Measurements from ENCODE around the gene MORF4L2.
A peak's percentile ranks its signal among the peaks of the same experiment; 100 is the strongest.

The MORF4L2 gene

GRCh38 chrX:103686199-103687072, at the start of gene MORF4L2:
TSS of gene MORF4L2 (minus strand) at chrX:103686699. CDS start at chrX:103677027, 9,672 bp downstream.
- DNase-seq = peak; percentile 87

DNA sequence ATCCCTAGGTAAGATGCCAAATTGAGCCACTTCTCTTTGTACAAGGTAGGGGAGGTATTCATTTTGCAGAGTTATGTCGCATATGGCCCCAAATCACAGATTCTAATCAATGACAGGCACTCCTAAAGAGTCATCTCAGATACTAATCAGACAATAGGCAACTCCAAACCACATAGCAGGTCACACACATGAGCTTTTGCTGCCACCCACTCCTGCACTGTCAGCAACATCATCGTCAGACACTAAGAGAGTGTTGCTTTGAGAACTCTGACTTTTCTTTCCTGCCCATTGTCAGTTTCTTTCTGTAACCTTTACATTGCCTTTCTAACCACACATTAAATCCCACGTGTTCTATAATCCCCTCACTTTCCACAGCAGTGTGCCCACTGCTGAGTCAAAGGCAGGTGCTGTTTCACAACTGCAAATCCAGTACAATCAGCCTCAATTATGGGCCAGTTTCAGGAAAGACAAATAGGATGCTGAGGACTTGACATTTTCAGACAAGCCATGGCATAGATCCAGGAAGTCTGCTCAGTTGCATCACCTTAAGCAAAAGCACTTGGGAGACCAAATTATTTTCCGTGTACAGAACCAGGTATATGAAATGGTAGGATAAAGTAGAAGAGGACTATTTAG, 47.7 kb upstream of the MORF4L2 start:
- no peak for DNase-seq

GRCh38 chrX:103733017-103733416, 46.5 kb upstream of the MORF4L2 start:
- no peak for DNase-seq

GRCh38 chrX:103730796-103731493, 44.4 kb upstream of the MORF4L2 start:
- DNase-seq = no peak

- DNase-seq = no peak
Measured at GRCh38 chrX:103730147-103730795, 43.8 kb upstream of the MORF4L2 start.

- DNase-seq = no peak
Measured at GRCh38 chrX:103729015-103729414, 42.5 kb upstream of the MORF4L2 start.

- DNase-seq = no peak
Measured at GRCh38 chrX:103727115-103727514, 40.6 kb upstream of the MORF4L2 start.

DNA sequence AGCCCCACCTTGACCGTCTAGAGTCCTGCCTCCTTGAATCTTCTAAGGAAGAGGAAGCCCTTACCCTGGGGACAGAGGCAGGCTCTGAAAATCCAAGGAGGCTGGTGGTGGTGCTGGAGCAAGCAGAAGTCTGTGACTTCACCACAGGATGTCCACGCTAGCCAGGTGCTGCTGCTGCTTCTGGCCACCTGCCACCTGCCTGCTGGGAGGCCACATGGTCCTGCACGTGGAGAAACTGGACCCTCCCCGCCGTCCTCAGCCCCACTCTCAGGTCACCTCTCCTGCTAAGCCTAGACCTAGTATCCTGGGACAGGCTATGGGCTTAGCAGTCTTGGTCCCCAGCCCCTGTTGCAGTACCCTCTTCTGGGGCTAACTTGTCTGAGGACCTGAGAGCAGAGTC, 40.0 kb upstream of the MORF4L2 start:
- DNase-seq = no peak

DNA sequence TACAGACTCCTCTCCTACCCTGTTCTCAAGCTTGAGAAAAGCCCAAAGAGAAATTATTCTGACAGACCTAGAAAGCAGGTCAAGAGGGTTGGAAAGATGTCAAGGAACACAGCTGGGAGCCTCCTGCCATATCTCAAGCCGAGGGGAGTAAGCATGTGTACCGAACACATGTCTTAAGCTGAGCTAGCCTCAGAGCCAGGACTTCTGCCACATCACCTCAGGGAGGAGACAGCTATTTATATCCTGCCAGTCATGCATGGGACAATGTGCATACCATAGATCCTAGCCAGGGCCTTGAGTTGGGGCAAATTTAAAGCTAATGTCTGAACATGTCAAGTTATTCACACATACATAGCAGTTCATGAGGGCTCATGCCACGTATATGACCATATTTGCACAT, 36.0 kb upstream of the MORF4L2 start:
- no peak for DNase-seq

DNA sequence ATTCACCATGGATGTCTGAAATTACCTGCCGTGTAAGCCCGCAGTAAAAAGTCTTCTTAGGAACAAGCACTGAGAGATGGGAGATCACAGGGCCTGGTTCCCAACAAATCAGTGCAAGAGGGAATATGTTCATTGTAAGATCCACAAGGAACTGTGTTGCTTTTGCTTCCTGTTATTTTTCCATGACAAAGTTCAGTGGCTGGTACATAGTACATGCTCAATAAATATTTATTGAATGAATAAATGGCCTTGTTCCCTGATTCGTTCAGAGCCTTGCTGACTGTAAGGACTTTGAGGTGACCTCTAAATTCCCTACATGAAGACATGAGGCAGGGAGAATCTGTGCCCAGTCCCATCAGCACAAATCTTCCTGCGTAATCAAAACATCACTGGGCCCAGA, 31.6 kb upstream of the MORF4L2 start:
- DNase-seq = no peak

GRCh38 chrX:103716962-103717361, 30.5 kb upstream of the MORF4L2 start:
- DNase-seq = no peak

GRCh38 chrX:103710609-103711008, 24.1 kb upstream of the MORF4L2 start, which contains the start of gene TMEM31:
TSS of gene TMEM31 (plus strand) at chrX:103710909. CDS start at chrX:103712259, 1,350 bp downstream.
- DNase-seq = no peak

- DNase-seq = no peak
Measured at GRCh38 chrX:103704863-103705262, 18.4 kb upstream of the MORF4L2 start.

GRCh38 chrX:103699243-103699642, 12.7 kb upstream of the MORF4L2 start:
- DNase-seq = no peak

DNA sequence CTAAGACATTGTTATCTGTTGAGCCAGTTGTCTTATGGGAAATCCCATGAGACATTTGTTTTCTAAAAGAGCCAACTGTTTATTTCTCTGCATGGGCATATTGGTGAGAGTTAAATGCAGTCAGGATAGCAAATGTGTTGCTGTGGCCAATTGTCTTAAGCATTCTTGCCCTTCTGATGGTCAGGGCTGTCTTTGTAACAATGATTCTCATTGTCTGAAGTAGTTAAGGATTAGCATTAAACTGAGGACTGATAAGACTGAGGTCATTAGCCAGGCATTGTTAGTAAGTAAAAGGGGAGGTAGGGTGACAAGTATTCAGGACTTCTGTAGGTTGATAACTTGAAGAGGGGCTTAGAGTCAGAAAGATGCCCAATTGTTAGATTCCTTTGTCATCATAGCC, 11.2 kb upstream of the MORF4L2 start:
- DNase-seq = no peak

DNA sequence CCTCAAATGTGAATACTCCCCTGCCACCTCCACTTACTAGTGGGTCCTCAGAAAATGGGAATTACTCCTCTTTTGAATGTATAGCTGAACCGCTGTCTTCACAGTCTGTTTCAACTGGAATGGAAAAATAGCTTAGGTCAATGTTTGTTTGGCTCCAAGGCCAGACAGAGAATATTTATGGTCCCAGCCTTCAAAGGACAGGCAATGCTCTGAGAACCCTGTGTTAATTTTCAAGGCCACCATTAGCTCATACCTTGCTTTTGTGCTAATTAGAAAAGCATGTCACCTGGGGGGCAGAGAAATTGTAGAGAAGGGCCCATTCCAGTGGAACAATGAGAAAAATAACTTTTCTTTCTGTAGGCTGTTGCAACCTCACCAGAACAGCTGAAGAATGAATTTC, 4.6 kb upstream of the MORF4L2 start:
- no peak for DNase-seq

- no peak for DNase-seq
Measured at GRCh38 chrX:103688946-103689345, 2.4 kb upstream of the MORF4L2 start.

DNA sequence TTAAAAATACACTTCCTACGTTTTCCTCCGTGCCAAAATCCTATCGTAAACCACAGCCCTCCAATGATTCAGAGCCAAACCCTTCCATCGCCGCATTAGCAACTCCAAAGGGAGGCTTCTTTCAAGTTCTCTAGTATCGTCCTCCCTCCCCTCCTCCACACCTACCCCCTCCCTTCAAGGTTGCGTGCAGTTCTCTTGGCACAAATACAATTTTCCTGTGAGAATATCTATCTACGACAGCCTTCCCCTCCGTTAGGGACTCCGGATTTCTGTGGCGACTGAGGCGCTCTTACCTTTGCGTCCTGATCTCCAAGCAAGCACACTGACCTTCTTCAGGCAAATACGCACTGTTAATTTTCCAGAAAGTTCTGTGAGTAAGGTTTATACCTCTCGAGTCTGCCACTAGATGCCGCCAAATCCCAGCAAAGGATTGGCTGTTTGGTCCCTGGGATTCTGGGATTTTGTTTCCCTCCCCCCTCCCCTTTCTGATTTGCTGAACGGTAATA, 1.2 kb upstream of the MORF4L2 start:
- DNase-seq = peak; percentile 57

- peak; percentile 90 for DNase-seq
Measured at GRCh38 chrX:103687073-103687695, 685 bp upstream of the MORF4L2 start.

- no peak for DNase-seq
Measured at GRCh38 chrX:103685396-103685795, 1.1 kb downstream of the MORF4L2 start.

DNA sequence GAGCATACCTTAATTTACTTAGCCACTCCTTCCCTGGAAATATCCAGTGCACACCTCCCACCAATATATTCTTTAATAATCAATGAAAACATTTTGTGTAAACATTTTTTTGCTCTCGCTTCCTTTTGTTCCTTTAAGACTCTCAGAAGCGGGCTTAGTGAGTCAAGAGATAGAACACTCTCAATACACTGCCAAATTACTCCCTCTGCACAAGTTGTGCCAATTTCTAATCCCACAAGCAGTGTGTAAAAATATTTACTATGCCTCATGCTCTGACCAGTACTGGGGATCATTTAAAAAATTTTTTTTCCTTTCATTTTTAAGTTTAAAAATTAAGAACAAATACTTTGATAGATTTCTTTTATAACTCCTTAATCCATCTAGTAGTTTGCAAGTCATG, 5.1 kb downstream of the MORF4L2 start:
- no peak for DNase-seq
